ENCODE data around the gene KHDC4.

DNA sequence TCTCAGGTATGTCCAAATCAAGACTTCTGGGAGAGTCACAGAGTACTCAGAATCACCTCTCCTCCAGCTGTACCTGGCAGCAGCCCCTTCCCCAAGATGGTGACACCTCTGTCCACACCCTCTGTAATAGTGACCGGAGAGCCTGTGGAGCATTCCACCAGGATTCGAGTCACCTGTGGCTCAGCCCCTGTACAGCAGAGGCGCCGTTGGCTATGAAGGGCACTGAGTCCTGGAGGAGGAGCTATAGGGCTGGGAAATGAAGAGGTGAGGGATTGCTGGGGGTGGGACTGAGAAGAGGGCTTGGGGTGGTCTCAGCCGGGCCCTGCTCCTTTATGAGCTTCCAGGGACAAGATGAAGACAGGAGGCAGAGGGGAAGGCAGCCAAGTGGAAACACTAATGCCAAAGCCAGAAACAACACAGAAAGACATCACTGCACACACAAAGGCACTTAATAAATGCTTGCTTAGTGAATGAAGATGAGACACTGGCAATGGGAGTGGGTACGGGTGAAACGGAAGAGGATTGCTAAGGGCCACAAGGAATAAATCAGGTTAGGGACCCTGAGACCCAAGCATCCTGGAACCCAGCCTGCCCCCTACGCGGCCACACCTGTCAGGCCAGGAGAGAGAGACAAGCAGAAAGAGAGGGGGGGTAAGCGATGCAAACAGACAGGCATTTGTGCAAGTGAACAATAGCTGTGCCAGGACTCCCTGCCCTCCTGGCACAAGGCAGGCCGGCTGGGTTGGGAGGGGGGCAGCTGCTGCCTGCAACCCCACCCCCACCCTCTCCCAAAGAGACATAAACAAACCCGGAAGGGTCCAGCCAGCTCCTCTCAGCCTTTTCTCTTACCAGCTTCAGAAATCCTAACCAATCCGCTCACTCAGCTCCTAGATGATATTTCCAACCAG is 40.2 kb upstream of the KHDC4 start:
- TF ChIP-seq POLR2AphosphoS5 (IDR thresholded peaks at IDR 0.05; ENCODE audit: low read depth, low read length) (no peak), POLR2A (IDR thresholded peaks at IDR 0.05; ENCODE audit: low read depth, low read length) (no peak)
